H1 (cell line): Measurements from ENCODE around the gene ANKEF1. TPM values are rescaled to one million over a fixed set of nuclear protein-coding genes. Genes with fewer than 3 reads are reported as not detected.

Experiments used
- CTCF ChIA-PET: fragments of 300-600 bp; sonication (Branson Sonifier 250); formaldehyde crosslinking; loops from one replicate; lab custom pipeline; 2021; ENCODE audit not compliant: partially characterized antibody; lab: Charles Lee
- POLR2A ChIA-PET: fragments of 300-600 bp; sonication (Branson Sonifier 250); formaldehyde crosslinking; loops from one replicate; lab custom pipeline; 2021; ENCODE audit warnings: inconsistent platforms; ENCODE audit not compliant: partially characterized antibody; lab: Charles Lee
- DNase-seq, 2 experiments: peaks; one replicate each; pipeline versions ENCODE4 v3.0.0 to v3.0.0-alpha.2; 2010 to 2022; ENCODE audit warnings: low spot score in 2 of 2, low read depth in 1 of 2, mixed read lengths in 1 of 2
- FAIRE-seq: peaks from 2 replicates; lab custom pipeline; 2011; peaks lifted over from hg19 to GRCh38; lab: Jason Lieb, UNC
- H2AFZ ChIP-seq: 2 replicates; pipeline ENCODE4 v1.8.1; 2012; ENCODE audit warnings: low read length, inconsistent platforms
- H2AK5ac ChIP-seq: 2 replicates; pipeline ENCODE4 v1.6.1; 2013; ENCODE audit warnings: low read depth, low read length
- H2BK120ac ChIP-seq: replicated peaks from 2 replicates; pipeline ENCODE3; 2013; ENCODE audit warnings: low read depth, low read length, inconsistent platforms
- H2BK12ac ChIP-seq: 2 replicates; pipeline ENCODE4 v1.6.1; 2013; ENCODE audit warnings: low read depth, low read length
- H2BK15ac ChIP-seq: 2 replicates; pipeline ENCODE4 v1.6.1; 2013; ENCODE audit warnings: low read length
- H2BK20ac ChIP-seq: 2 replicates; pipeline ENCODE4 v1.6.1; 2013; ENCODE audit warnings: low read length
- H2BK5ac ChIP-seq: 2 replicates; pipeline ENCODE4 v1.6.1; 2013; ENCODE audit warnings: low read depth, low read length
- H3K14ac ChIP-seq: 2 replicates; pipeline ENCODE4 v1.6.1; 2013; ENCODE audit warnings: inconsistent platforms; ENCODE audit not compliant: insufficient read length
- H3K18ac ChIP-seq: 2 replicates; pipeline ENCODE4 v1.6.1; 2013; ENCODE audit warnings: low read length; ENCODE audit errors: extremely low read depth
- H3K23ac ChIP-seq: 2 replicates; pipeline ENCODE4 v1.6.1; 2013; ENCODE audit warnings: inconsistent platforms; ENCODE audit not compliant: insufficient read length
- H3K23me2 ChIP-seq: 2 replicates; pipeline ENCODE4 v1.6.1; 2013; ENCODE audit warnings: low read depth, low read length
- H3K27ac ChIP-seq: 2 replicates; pipeline ENCODE4 v1.6.1; 2011; ENCODE audit warnings: low read depth, low read length, inconsistent platforms
- H3K27me3 ChIP-seq, 4 experiments: replicated peaks in 1 of 4; 1 replicate in 1 of 4; 2 replicates in 3 of 4; pipeline versions ENCODE4 v1.6.1 to v1.8.1; 2011 to 2013; ENCODE audit warnings: low read length in 3 of 4, mild to moderate bottlenecking in 3 of 4, inconsistent platforms in 2 of 4, mixed read lengths in 2 of 4, moderate library complexity in 1 of 4; ENCODE audit not compliant: control insufficient read depth in 3 of 4, insufficient read depth in 3 of 4; ENCODE audit errors: extremely low read depth in 1 of 4
- H3K36me3 ChIP-seq, 4 experiments: 2 replicates each; pipeline versions ENCODE4 v1.6.1 to v1.8.1; 2011 to 2013; ENCODE audit warnings: mild to moderate bottlenecking in 4 of 4, low read length in 3 of 4, moderate library complexity in 2 of 4, control low read depth in 1 of 4, inconsistent platforms in 1 of 4; ENCODE audit not compliant: insufficient read depth in 4 of 4, control insufficient read depth in 2 of 4
- H3K4ac ChIP-seq: replicated peaks from 2 replicates; pipeline ENCODE3; 2013; ENCODE audit warnings: low read length, low read depth, mixed read lengths, inconsistent platforms; ENCODE audit not compliant: insufficient read length
- H3K4me1 ChIP-seq, 4 experiments: replicated peaks in 1 of 4; 1 replicate in 1 of 4; 2 replicates in 3 of 4; pipeline versions ENCODE4 v1.6.1 to v1.8.1; 2011 to 2013; ENCODE audit warnings: low read length in 3 of 4, inconsistent platforms in 2 of 4, mixed read lengths in 1 of 4; ENCODE audit not compliant: insufficient read depth in 4 of 4, control insufficient read depth in 3 of 4
- H3K4me2 ChIP-seq, 2 experiments: 2 replicates each; pipeline versions ENCODE4 v1.6.1 to v1.8.1; 2011 to 2013; ENCODE audit warnings: low read depth in 2 of 2, low read length in 2 of 2, control low read depth in 1 of 2, inconsistent platforms in 1 of 2, mild to moderate bottlenecking in 1 of 2; ENCODE audit not compliant: insufficient read depth in 1 of 2
- H3K4me3 ChIP-seq, 4 experiments: fragments of 200-600, 300-600 bp in 1 of 4; sonication (generic), shearing (Covaris generic), sonication (Bioruptor Twin) in 1 of 4; 2 replicates each; pipeline versions ENCODE4 v1.5.1 to v1.8.1; 2011 to 2016; ENCODE audit warnings: low read length in 4 of 4, low read depth in 3 of 4, control low read depth in 2 of 4, inconsistent platforms in 2 of 4, mild to moderate bottlenecking in 2 of 4, mixed read lengths in 1 of 4, moderate library complexity in 1 of 4; ENCODE audit not compliant: insufficient read depth in 2 of 4; ENCODE audit errors: extremely low read depth in 1 of 4
- H3K56ac ChIP-seq: replicated peaks from 2 replicates; pipeline ENCODE3; 2013; ENCODE audit warnings: low read depth, mild to moderate bottlenecking, mixed read lengths, low read length, inconsistent platforms; ENCODE audit not compliant: insufficient read length
- H3K79me1 ChIP-seq: 2 replicates; pipeline ENCODE4 v1.6.1; 2013; ENCODE audit warnings: low read depth, low read length, control low read depth
- H3K79me2 ChIP-seq, 2 experiments: 2 replicates each; pipeline versions ENCODE4 v1.6.1 to v1.8.1; 2012 to 2013; ENCODE audit warnings: low read length in 2 of 2, mild to moderate bottlenecking in 2 of 2, inconsistent platforms in 1 of 2; ENCODE audit not compliant: insufficient read depth in 2 of 2, control insufficient read depth in 1 of 2
- H3K9ac ChIP-seq, 4 experiments: replicated peaks in 1 of 4; 1 replicate in 1 of 4; 2 replicates in 3 of 4; pipeline versions ENCODE4 v1.6.1 to v1.8.1; 2011 to 2013; ENCODE audit warnings: low read depth in 3 of 4, low read length in 3 of 4, control low read depth in 2 of 4, mild to moderate bottlenecking in 2 of 4, moderate library complexity in 2 of 4, inconsistent platforms in 1 of 4; ENCODE audit errors: extremely low read depth in 1 of 4
- H3K9me3 ChIP-seq, 2 experiments: 2 replicates each; pipeline versions ENCODE4 v1.6.1 to v1.8.1; 2012 to 2013; ENCODE audit warnings: mild to moderate bottlenecking in 2 of 2, moderate library complexity in 2 of 2, control low read depth in 1 of 2, inconsistent platforms in 1 of 2, low read depth in 1 of 2, low read length in 1 of 2, mixed read lengths in 1 of 2; ENCODE audit not compliant: insufficient read depth in 2 of 2
- H4K20me1 ChIP-seq, 2 experiments: replicated peaks in 1 of 2; 2 replicates each; pipeline versions ENCODE3 to v1.8.1; 2011 to 2013; ENCODE audit warnings: inconsistent platforms in 2 of 2, low read length in 2 of 2, mild to moderate bottlenecking in 1 of 2; ENCODE audit not compliant: insufficient read depth in 2 of 2, control insufficient read depth in 1 of 2
- H4K5ac ChIP-seq: 2 replicates; pipeline ENCODE4 v1.6.1; 2013; ENCODE audit warnings: low read length, low read depth, mixed read lengths, inconsistent platforms; ENCODE audit not compliant: insufficient read length
- H4K8ac ChIP-seq: 2 replicates; pipeline ENCODE4 v1.8.0; 2013; ENCODE audit warnings: mild to moderate bottlenecking, moderate library complexity, low read length, inconsistent platforms; ENCODE audit not compliant: insufficient read depth; ENCODE audit errors: extremely low read depth
- H4K91ac ChIP-seq: replicated peaks from 2 replicates; pipeline ENCODE3; 2013; ENCODE audit warnings: low read length, mixed read lengths, inconsistent platforms; ENCODE audit not compliant: insufficient read length
- GTF2F1 ChIP-seq: IDR thresholded peaks from 2 replicates; pipeline ENCODE4 v1.6.1; 2012; ENCODE audit warnings: low read depth, low read length, improper control_type of control experiment, borderline replicate concordance
- SP2 ChIP-seq: IDR thresholded peaks from 2 replicates; pipeline ENCODE4 v1.6.1; 2012; ENCODE audit warnings: mild to moderate bottlenecking, low read length, inconsistent platforms
- SP4 ChIP-seq: IDR thresholded peaks from 2 replicates; pipeline ENCODE4 v1.6.1; 2012; ENCODE audit warnings: low read length, inconsistent platforms
- WGBS, 2 experiments: shearing (Covaris generic) in 1 of 2; methylation state at CpG; one replicate each; pipeline versions ENCODE4 v1.1.6 to v1.1.7; 2013 to 2015; ENCODE audit warnings: low lambda C conversion rate in 2 of 2, mixed read lengths in 2 of 2, inconsistent platforms in 1 of 2, low coverage in 1 of 2, missing lambda C conversion rate in 1 of 2; ENCODE audit not compliant: insufficient replicate concordance in 2 of 2, insufficient coverage in 1 of 2, insufficient read length in 1 of 2; ENCODE audit errors: extremely low coverage in 1 of 2, missing lambda C conversion rate in 1 of 2; 5-methylcytosine and 5-hydroxymethylcytosine counted together
- polyA plus RNA-seq, 7 experiments: library from polyadenylated mRNA; depleted of rRNA in 3 of 7; stranded (reverse) in 5 of 7; unstranded in 2 of 7; fragments of >200 nt in 5 of 7; fragments of 200-250 nt in 2 of 7; gene quantifications; 1 replicate in 5 of 7; 2 replicates in 1 of 7; 4 replicates in 1 of 7; pipeline versions ENCODE4 v1.2.1 to v1.2.3, GENCODE V29; 2011 to 2013; ENCODE audit warnings: missing spikeins in 2 of 7, mixed read lengths in 2 of 7
- total RNA-seq: library from RNA; stranded (reverse); fragmentation: NEBNext Ultra II Directional; extraction: Animal tissue kit (Norgen Biotek cat#: 25700); gene quantifications from 2 replicates; pipeline ENCODE4 v1.2.1, GENCODE V29; 2021

ANKEF1 gene
- total and polyA plus RNA-seq, 2 of the 8 experiments (the other 6 are each of a cell fraction or from before 2014, with no cell fraction given): 2.8 to 10.0 TPM

DNA sequence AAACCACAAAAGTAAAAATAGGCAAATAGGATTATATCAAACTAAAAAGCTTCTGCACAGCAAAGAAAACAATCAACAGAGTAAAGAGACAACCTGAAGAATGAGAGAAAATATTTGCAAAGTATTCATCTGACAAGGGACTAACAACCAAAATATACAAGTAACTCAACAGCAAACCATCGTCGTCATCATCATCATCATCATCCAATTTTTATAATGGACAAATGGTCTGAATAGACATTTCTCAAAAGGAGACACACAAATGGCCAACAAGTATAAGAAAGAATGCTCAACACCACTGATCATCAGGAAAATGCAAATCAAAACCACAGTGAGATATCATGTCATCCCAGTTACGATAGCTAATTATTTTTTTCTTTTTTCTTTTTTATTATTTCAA lies 62.0 kb downstream of the ANKEF1 start:
- H3K79me1 ChIP-seq: no peaks in the 10 kb centered on the region
- peaks cover 0 to 3% (median 0%) of the 10 kb centered on the region in 4 experiments; a peak in 1 of 7 replicates for H3K4me1 ChIP-seq
- TF ChIP-seq SP4 (no peak), SP2 (no peak), GTF2F1 (no peak)
- WGBS, 2 experiments: 88% methylated on average over 3 of the region's 3 CpGs; no CpG with 5 or more reads in 1 of the 2 experiments
- no peak overlapping the region for H3K14ac ChIP-seq
- no peak overlapping the region for H3K4me2 ChIP-seq
- no peak overlapping the region for H2AFZ ChIP-seq
- H3K79me2 ChIP-seq: no peaks in the 10 kb centered on the region
- H3K56ac ChIP-seq: no peak overlapping the region
- no peak overlapping the region for H3K27ac ChIP-seq
- no peaks in the 10 kb centered on the region for H3K23me2 ChIP-seq
- H2BK5ac ChIP-seq: no peak overlapping the region
- no peaks in the 10 kb centered on the region for H3K27me3 ChIP-seq
- no peak overlapping the region for H2BK15ac ChIP-seq
- H4K91ac ChIP-seq: no peak overlapping the region
- no peak overlapping the region for H3K4me3 ChIP-seq
- H2AK5ac ChIP-seq: no peak overlapping the region
- no peak overlapping the region for H3K4ac ChIP-seq
- FAIRE-seq (no peak), DNase-seq (no peak)
- H3K18ac ChIP-seq: no peak overlapping the region
- H4K8ac ChIP-seq: no peak overlapping the region
- no peak overlapping the region for H2BK20ac ChIP-seq
- ChIA-PET CTCF (interaction anchor here (0.8 to 3.2 kb wide), 2 partner anchors 20 to 129 kb away, joined by 3 to 10 read pairs; no protein-coding TSS in a partner anchor), POLR2A (no interaction called here)
- no peak overlapping the region for H3K9ac ChIP-seq
- no peak overlapping the region for H2BK12ac ChIP-seq
- H3K9me3 ChIP-seq: no peaks in the 10 kb centered on the region
- H2BK120ac ChIP-seq: no peak overlapping the region
- H3K36me3 ChIP-seq: no peaks in the 10 kb centered on the region
- H4K20me1 ChIP-seq: no peaks in the 10 kb centered on the region
- no peak overlapping the region for H4K5ac ChIP-seq
- H3K23ac ChIP-seq: no peak overlapping the region
